T-cell (primary cell): ENCODE data around the gene DEPP1. TPM values are rescaled to one million over a fixed set of nuclear protein-coding genes. Genes with fewer than 3 reads are reported as not detected.
A peak's percentile ranks its signal among the peaks of the same experiment; 100 is the strongest.

Experiments used
- ATAC-seq, 4 experiments: fragments of 200-7000 bp in 3 of 4; fragments of 150-1000 bp in 1 of 4; cut with Tn5 transposase; replicated peaks in 1 of 4; 1 replicate in 3 of 4; 2 replicates in 1 of 4; pipeline ENCODE4 v1.10.0; 2021; ENCODE audit warnings: moderate library complexity in 3 of 4, mild to moderate bottlenecking in 2 of 4, moderate number of reproducible peaks in 1 of 4
- CTCF ChIA-PET, 2 donors: fragments of 300-600 bp; sonication (Branson Sonifier 250); formaldehyde crosslinking; loops; one replicate each; lab custom pipeline; 2022; ENCODE audit warnings: antibody characterized with exemption in 2 of 2; lab: Charles Lee
- POLR2A ChIA-PET, 2 donors: fragments of 300-600 bp; sonication (Branson Sonifier 250); formaldehyde crosslinking; loops; one replicate each; lab custom pipeline; 2022; ENCODE audit warnings: antibody characterized with exemption in 2 of 2; lab: Charles Lee
- DNase-seq, 35 experiments: peaks; one replicate each; pipeline versions ENCODE4 v3.0.0 to v3.0.0-alpha.2; 2013 to 2023
- H3K27ac ChIP-seq: one replicate; pipeline ENCODE4 v1.5.1; 2013; ENCODE audit warnings: low read length
- H3K27me3 ChIP-seq, 2 experiments: replicated peaks in 1 of 2; 1 replicate in 1 of 2; 2 replicates in 1 of 2; pipeline versions ENCODE4 v1.6.1 to v1.7.0; 2013; ENCODE audit warnings: low read length in 1 of 2, mixed read lengths in 1 of 2; ENCODE audit not compliant: control insufficient read depth in 2 of 2, insufficient read depth in 2 of 2; ENCODE audit errors: extremely low read depth in 1 of 2
- H3K36me3 ChIP-seq, 2 donors: 1 replicate in 1 of 2; 2 replicates in 1 of 2; pipeline versions ENCODE4 v1.6.1 to v1.7.0; 2013; ENCODE audit warnings: low read length in 1 of 2; ENCODE audit not compliant: control insufficient read depth in 2 of 2, insufficient read depth in 1 of 2; ENCODE audit errors: extremely low read depth in 1 of 2
- H3K4me1 ChIP-seq, 2 experiments: 1 replicate in 1 of 2; 2 replicates in 1 of 2; pipeline versions ENCODE4 v1.6.1 to v1.7.0; 2013; ENCODE audit warnings: low read length in 2 of 2, mixed read lengths in 1 of 2; ENCODE audit not compliant: insufficient read depth in 2 of 2, control insufficient read depth in 1 of 2; ENCODE audit errors: extremely low read depth in 1 of 2
- H3K4me3 ChIP-seq, 2 donors: 1 replicate in 1 of 2; 2 replicates in 1 of 2; pipeline versions ENCODE4 v1.5.1 to v1.7.0; 2013; ENCODE audit warnings: mild to moderate bottlenecking in 2 of 2, low read length in 1 of 2, moderate library complexity in 1 of 2; ENCODE audit not compliant: control insufficient read depth in 1 of 2; ENCODE audit errors: extremely low read depth in 1 of 2
- H3K9me3 ChIP-seq: 2 replicates; pipeline ENCODE4 v1.7.0; 2013
- H3K27ac Mint-ChIP-seq, 2 donors: one replicate each; pipeline ENCODE4 v1.8.0; 2020 to 2021; ENCODE audit warnings: mild to moderate bottlenecking in 2 of 2, mixed read lengths in 2 of 2
- H3K27me3 Mint-ChIP-seq, 2 donors: one replicate each; pipeline ENCODE4 v1.8.0; 2021 to 2022; ENCODE audit warnings: mixed read lengths in 2 of 2
- H3K36me3 Mint-ChIP-seq: one replicate; pipeline ENCODE4 v1.8.0; 2021; ENCODE audit warnings: mixed read lengths
- H3K4me1 Mint-ChIP-seq, 3 donors: one replicate each; pipeline ENCODE4 v1.8.0; 2020 to 2022; ENCODE audit warnings: mixed read lengths in 3 of 3, mild to moderate bottlenecking in 1 of 3
- H3K4me3 Mint-ChIP-seq, 3 donors: one replicate each; pipeline ENCODE4 v1.8.0; 2020 to 2022; ENCODE audit warnings: mild to moderate bottlenecking in 3 of 3, mixed read lengths in 3 of 3, moderate library complexity in 3 of 3
- H3K9me3 Mint-ChIP-seq, 3 donors: one replicate each; pipeline ENCODE4 v1.8.0; 2020 to 2022; ENCODE audit warnings: mixed read lengths in 3 of 3
- WGBS: methylation state at CpG from one replicate; pipeline ENCODE4 v1.1.5; 2013; ENCODE audit warnings: missing lambda C conversion rate; ENCODE audit not compliant: insufficient coverage; 5-methylcytosine and 5-hydroxymethylcytosine counted together
- total RNA-seq, 35 experiments: library from RNA in 6 of 35; stranded (reverse) in 6 of 35; fragments of 120-200 nt in 1 of 35; gene quantifications; one replicate each; pipeline versions ENCODE4 v1.2.1 to v1.2.4 and lab custom pipeline; 2013 to 2026

DEPP1 gene
- total RNA-seq, 5 donors from 2014 or later (not counting 1 experiment from before 2014, with no cell fraction given) = 0.30 to 0.66 (median 0.35) TPM; not detected in 2

DNA sequence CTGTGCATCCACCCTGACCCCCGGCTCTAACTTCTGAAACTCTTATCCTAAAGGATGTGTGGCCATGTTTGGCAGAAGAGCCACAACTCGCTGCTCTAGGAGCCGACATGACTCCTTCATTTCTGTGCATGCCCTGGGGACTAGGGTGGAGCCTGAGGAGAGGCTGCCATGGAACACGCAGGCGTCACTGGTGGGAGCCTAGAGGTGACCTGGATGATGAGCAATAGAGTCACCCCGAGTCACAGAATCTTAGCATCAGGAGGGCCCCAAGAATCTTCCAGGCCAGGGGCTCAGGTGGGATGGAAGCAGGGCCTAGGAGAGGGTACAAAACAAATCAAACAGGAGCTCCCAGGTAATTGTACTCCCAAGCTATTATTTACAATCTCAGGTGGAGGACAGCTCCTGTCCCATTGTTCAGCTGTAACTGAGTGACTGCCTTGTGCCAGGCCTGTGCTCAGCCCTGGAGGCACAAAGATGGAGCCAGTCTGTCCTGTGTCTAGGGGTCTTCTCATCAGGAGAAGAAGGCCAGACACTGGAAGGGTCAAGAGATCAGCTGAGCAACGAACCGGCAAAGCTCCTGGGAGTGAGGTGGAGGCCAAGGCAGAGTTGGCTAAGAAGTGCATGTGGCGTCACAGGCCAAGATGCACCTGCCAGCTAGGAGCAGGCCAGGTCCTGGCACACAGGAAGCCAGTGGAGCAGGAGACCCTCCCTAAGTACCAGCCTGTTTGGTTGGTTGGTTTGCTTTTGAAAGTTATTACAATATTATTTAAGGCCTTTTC, 16.3 kb upstream of the DEPP1 start:
- Histone ChIP-seq H3K4me1 (peaks cover 13 to 25% of the 10 kb centered on the region in 2 experiments), H3K4me3 (no peak overlapping the region), H3K9me3 (no peaks in the 10 kb centered on the region), H3K27ac (peak overlapping the region; percentile 27), H3K27me3 (peaks cover 0 to 4% of the 10 kb centered on the region in 2 experiments), H3K36me3 (no peaks in the 10 kb centered on the region)
- ChIA-PET CTCF (interaction anchor here (0.5 to 1.4 kb wide), 4 partner anchors 12 to 86 kb away, joined by 3 to 4 read pairs (median 3); no protein-coding TSS in a partner anchor), POLR2A (no interaction called here)
- Mint-ChIP-seq H3K27ac (peak overlapping the region in 1 of 2 donors; percentile 46), H3K4me3 (peak overlapping the region in 1 of 3 donors; percentile 25), H3K9me3 (no peaks in the 10 kb centered on the region), H3K4me1 (peaks cover 20 to 26% (median 24%) of the 10 kb centered on the region in 3 donors), H3K27me3 (peaks cover 0 to 4% of the 10 kb centered on the region in 2 donors), H3K36me3 (no peaks in the 10 kb centered on the region)
- no peak for DNase-seq
- ATAC-seq = peak in 1 of 4 experiments; percentile 29
- WGBS = 92% methylated on average over 4 of the region's 9 CpGs

DNA sequence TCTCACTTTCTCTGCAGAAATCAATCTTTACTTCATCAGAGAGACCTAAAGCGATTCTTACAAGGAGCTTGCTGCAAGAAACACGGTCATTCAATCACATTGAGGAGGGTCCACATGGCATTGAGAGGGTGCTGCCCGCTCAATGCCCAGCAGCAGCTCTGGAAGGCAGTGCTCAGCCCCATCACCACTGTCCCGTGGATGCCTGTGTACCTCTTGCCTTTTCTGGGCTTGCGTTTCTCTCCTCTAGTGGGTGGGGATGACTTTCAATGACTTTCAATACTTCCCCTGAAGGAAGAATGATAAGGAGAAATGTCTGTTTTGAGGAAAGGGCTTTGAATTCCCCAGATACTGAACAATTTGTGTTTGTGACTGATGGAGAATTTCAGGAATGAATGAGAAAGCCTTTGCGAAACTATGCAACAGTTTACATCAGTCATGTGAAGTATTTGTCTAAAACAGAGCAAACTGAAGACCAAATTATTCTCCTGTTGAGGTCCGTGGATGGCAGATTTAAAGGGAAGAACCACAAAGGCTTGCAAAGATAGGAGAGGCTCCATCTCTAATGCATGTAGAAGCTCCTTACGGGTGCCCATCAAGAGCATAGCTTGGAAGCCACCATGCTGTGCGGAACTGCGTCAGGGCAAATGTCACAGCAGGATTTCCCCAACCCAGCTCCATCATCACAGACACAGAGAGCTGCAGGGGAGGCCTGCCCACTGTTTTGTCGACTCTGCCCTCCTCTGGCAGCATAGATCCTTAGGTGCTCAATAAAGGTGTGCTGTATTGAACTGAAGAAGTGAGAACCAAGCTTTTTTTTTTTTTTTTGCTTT, 15.5 kb upstream of the DEPP1 start:
- Mint-ChIP-seq H3K27me3 (peaks cover 0 to 6% of the 10 kb centered on the region in 2 donors), H3K4me3 (no peak overlapping the region), H3K27ac (no peak overlapping the region), H3K36me3 (no peaks in the 10 kb centered on the region), H3K4me1 (peaks cover 16 to 22% (median 19%) of the 10 kb centered on the region in 3 donors), H3K9me3 (no peaks in the 10 kb centered on the region)
- CTCF ChIA-PET = interaction anchor here (0.5 to 0.6 kb wide), 4 partner anchors 77 to 1784 kb away, joined by 3 to 4 read pairs (median 4); no protein-coding TSS in a partner anchor
- H3K4me3 ChIP-seq = no peak overlapping the region
- POLR2A ChIA-PET = interaction anchor here in 1 of 2 donors (0.6 kb wide), 1 partner anchor 672 kb away, joined by 3 read pairs; no protein-coding TSS in a partner anchor
- H3K27ac ChIP-seq = no peak overlapping the region
- peaks cover 0 to 12% of the 10 kb centered on the region in 2 experiments for H3K27me3 ChIP-seq
- ATAC-seq = no peak
- DNase-seq = no peak
- peaks cover 13 to 25% of the 10 kb centered on the region in 2 experiments for H3K4me1 ChIP-seq
- H3K9me3 ChIP-seq = no peaks in the 10 kb centered on the region
- 100% methylated on average over 3 of the region's 11 CpGs for WGBS
- H3K36me3 ChIP-seq = no peaks in the 10 kb centered on the region

DNA sequence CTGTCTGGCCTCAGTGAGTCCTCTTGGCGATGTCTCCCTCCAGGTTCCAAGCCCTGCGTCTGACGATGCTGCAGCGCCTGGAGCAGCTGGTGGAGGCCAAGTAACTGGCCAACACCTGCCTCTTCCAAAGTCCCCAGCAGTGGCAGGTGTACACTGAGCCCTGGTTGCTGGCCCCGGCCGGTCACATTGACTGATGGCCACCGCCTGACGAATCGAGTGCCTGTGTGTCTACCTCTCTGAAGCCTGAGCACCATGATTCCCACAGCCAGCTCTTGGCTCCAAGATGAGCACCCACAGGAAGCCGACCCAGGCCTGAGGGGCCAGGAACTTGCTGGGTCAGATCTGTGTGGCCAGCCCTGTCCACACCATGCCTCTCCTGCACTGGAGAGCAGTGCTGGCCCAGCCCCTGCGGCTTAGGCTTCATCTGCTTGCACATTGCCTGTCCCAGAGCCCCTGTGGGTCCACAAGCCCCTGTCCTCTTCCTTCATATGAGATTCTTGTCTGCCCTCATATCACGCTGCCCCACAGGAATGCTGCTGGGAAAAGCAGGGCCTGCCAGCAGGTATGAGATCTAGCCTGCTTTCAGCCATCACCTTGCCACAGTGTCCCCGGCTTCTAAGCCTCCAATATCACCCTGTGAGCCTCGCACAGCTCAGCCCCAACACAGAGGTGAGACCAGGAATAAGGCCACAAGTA, 14.8 kb upstream of the DEPP1 start:
- ChIA-PET POLR2A (no interaction called here), CTCF (interaction anchor here in 1 of 2 donors (0.6 kb wide), 1 partner anchor 116 kb away, joined by 3 read pairs; no protein-coding TSS in a partner anchor)
- Mint-ChIP-seq H3K4me3 (no peak overlapping the region), H3K4me1 (peaks cover 16 to 22% (median 19%) of the 10 kb centered on the region in 3 donors), H3K27me3 (peaks cover 0 to 6% of the 10 kb centered on the region in 2 donors), H3K36me3 (no peaks in the 10 kb centered on the region), H3K27ac (no peak overlapping the region), H3K9me3 (no peaks in the 10 kb centered on the region)
- peaks cover 13 to 25% of the 10 kb centered on the region in 2 experiments for H3K4me1 ChIP-seq
- H3K4me3 ChIP-seq = no peak overlapping the region
- H3K36me3 ChIP-seq = no peaks in the 10 kb centered on the region
- no peaks in the 10 kb centered on the region for H3K9me3 ChIP-seq
- H3K27ac ChIP-seq = no peak overlapping the region
- H3K27me3 ChIP-seq = peaks cover 0 to 13% of the 10 kb centered on the region in 2 experiments
- DNase-seq (no peak), ATAC-seq (no peak)
- 95% methylated on average over 13 of the region's 14 CpGs for WGBS

DNA sequence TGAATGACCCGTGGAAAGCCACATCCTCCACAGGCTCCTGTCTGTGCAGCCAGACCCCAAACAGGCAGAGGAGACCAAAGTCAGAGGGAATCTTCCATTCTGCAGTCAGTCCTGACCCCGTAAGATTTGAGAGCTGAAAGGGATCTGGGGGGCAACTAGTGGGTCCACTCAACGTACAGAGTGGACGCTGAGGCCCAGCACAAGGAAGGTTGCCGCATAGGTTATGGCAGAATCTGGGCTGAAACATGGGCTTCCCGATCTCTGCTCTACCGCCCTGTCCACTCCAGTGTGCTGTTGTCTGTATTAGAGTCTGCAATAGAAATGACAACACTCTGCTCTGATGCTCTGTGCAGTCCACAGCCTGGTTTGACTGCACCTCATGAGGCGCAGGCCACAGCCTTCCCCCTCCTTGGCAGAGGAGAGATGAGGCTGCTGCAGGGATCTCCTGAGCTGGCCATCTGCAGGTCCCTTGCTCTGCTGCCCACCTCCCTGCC, 14.2 kb upstream of the DEPP1 start:
- Histone ChIP-seq H3K27ac (no peak overlapping the region), H3K36me3 (no peaks in the 10 kb centered on the region), H3K4me1 (peaks cover 13 to 25% of the 10 kb centered on the region in 2 experiments), H3K27me3 (peaks cover 0 to 13% of the 10 kb centered on the region in 2 experiments), H3K4me3 (no peak overlapping the region), H3K9me3 (no peaks in the 10 kb centered on the region)
- Mint-ChIP-seq H3K4me1 (peaks cover 16 to 22% (median 19%) of the 10 kb centered on the region in 3 donors), H3K27me3 (peaks cover 0 to 6% of the 10 kb centered on the region in 2 donors), H3K9me3 (no peaks in the 10 kb centered on the region), H3K4me3 (no peak overlapping the region), H3K36me3 (no peaks in the 10 kb centered on the region), H3K27ac (no peak overlapping the region)
- no peak for DNase-seq
- 97% methylated on average over 8 of the region's 8 CpGs for WGBS
- ChIA-PET POLR2A (no interaction called here), CTCF (no interaction called here)
- ATAC-seq = no peak

DNA sequence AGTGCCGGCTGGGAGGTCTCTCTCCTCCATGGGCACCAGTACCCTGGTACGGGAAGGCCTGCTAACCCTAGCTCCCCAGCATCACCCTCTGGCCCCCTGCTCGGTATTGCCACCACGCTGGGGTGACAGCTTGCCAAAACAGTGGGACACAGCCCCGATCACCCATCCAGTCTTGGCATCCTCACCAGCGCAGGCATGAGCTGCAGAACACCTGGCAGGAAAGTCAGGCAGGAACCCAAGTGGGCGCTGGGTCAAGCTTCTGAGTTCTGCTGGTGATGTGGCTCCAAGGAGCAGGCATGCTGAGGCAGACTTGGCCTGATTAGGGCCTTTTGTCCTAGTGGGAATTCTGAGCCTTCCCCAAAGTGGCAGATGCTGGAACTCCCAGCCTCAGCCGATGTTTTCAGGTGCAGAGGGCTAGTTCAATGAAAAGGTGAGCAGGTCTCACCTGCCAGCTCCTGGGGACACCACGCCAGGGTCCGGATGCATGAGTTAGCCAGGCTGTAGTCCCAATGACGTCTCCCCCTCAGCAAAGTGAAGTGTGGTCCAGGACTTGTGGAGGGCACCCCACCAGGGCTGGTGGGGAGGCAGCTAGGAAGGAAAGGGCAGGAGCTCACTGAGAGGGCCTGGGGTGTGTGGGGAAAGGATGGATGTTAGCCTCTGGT, 13.6 kb upstream of the DEPP1 start:
- POLR2A ChIA-PET = no interaction called here
- no peak for DNase-seq
- Mint-ChIP-seq H3K4me3 (no peak overlapping the region), H3K27ac (no peak overlapping the region), H3K9me3 (no peaks in the 10 kb centered on the region), H3K27me3 (peaks cover 0 to 6% of the 10 kb centered on the region in 2 donors), H3K36me3 (no peaks in the 10 kb centered on the region), H3K4me1 (peaks cover 16 to 21% (median 19%) of the 10 kb centered on the region in 3 donors)
- Histone ChIP-seq H3K9me3 (no peaks in the 10 kb centered on the region), H3K4me1 (peaks cover 13 to 25% of the 10 kb centered on the region in 2 experiments), H3K4me3 (no peak overlapping the region), H3K36me3 (no peaks in the 10 kb centered on the region), H3K27ac (no peak overlapping the region), H3K27me3 (peaks cover 0 to 13% of the 10 kb centered on the region in 2 experiments)
- ATAC-seq = no peak
- 83% methylated on average over 10 of the region's 11 CpGs for WGBS
- CTCF ChIA-PET = no interaction called here
